Gastroesophageal sphincter (tissue), 3 donors: ENCODE measurements around the gene NDUFA6.

ENCODE experiments used
- POLR2A ChIP-seq, 2 donors: fragments of 450-650 bp; IDR thresholded peaks; one replicate each; pipeline ENCODE4 v1.6.1; 2017; ENCODE audit warnings: antibody characterized with exemption in 2 of 2, mild to moderate bottlenecking in 2 of 2, moderate library complexity in 1 of 2
- POLR2AphosphoS5 ChIP-seq: sonication (generic); formaldehyde crosslinking; IDR thresholded peaks from one replicate; pipeline ENCODE4 v1.6.1; 2017; ENCODE audit warnings: antibody characterized with exemption
- TF ChIP-seq, protein P1 (sequence below), 4 experiments: fragments of 200-600 bp in 2 of 4; fragments of 450-650 bp in 2 of 4; sonication (generic) in 1 of 4; IDR thresholded peaks; one replicate each; pipeline ENCODE4 v1.5.1; 2017 to 2019; ENCODE audit warnings: antibody characterized with exemption in 4 of 4, mild to moderate bottlenecking in 2 of 4, moderate library complexity in 2 of 4

- TF ChIP-seq POLR2A (IDR thresholded peaks at IDR 0.05) (peak; percentile 89 to 90), POLR2AphosphoS5 (peak; percentile 97)
- TF ChIP-seq, protein P1, sequence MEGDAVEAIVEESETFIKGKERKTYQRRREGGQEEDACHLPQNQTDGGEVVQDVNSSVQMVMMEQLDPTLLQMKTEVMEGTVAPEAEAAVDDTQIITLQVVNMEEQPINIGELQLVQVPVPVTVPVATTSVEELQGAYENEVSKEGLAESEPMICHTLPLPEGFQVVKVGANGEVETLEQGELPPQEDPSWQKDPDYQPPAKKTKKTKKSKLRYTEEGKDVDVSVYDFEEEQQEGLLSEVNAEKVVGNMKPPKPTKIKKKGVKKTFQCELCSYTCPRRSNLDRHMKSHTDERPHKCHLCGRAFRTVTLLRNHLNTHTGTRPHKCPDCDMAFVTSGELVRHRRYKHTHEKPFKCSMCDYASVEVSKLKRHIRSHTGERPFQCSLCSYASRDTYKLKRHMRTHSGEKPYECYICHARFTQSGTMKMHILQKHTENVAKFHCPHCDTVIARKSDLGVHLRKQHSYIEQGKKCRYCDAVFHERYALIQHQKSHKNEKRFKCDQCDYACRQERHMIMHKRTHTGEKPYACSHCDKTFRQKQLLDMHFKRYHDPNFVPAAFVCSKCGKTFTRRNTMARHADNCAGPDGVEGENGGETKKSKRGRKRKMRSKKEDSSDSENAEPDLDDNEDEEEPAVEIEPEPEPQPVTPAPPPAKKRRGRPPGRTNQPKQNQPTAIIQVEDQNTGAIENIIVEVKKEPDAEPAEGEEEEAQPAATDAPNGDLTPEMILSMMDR (IDR thresholded peaks at IDR 0.05), result peak in 3 of 4 experiments; percentile 95 to 98 (median 98)
Measured at GRCh38 chr22:42090596-42091454, at the start of gene NDUFA6.
